ENCODE data around the gene EFCAB6. TPM values are rescaled to one million over a fixed set of nuclear protein-coding genes. Genes with fewer than 3 reads are reported as not detected.

The EFCAB6 gene
- total and polyA plus RNA-seq, 2 donors (not counting 1 experiment from before 2014, with no cell fraction given): 0.07 to 0.10 TPM

DNA sequence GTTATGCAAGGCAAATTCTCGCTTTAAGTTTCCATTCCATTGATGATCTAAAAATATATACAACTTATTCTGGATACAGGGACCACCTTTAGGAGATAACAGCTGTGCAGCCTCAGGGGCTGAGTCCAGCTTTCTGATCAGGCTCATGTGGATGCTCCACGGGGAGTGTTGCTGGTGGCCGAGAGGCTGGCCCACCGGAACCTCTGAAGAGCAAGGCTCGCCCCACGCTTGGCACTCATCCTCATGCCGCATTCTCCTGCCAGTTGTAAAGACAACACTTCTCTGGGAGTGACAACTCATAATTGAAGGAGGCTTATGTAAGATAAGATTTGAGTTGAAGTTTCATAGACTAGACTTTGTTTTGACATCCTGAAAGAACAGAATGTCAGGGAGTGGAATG is 276.8 kb downstream of the EFCAB6 start:
- no peak overlapping the region for H3K4me3 ChIP-seq (ENCODE audit: control extremely low read depth in 1 of 5, extremely low read depth in 1 of 5, insufficient read depth in 1 of 5, low read depth in 2 of 5, low read length in 4 of 5)
- H3K27ac ChIP-seq (ENCODE audit: low read length in 2 of 2): no peak overlapping the region
- peaks cover 18% of the 10 kb centered on the region for H3K27me3 Mint-ChIP-seq
- no peak overlapping the region for H3K4me2 ChIP-seq (replicated peaks; ENCODE audit: low read depth, low read length, poor library complexity, severe bottlenecking)
- H3K4me1 Mint-ChIP-seq: no peaks in the 10 kb centered on the region
- intact Hi-C loops (cut with micrococcal nuclease): no loop called here
- H3K9me3 Mint-ChIP-seq (ENCODE audit: insufficient read depth): no peaks in the 10 kb centered on the region
- no peaks in the 10 kb centered on the region for H3K79me2 ChIP-seq (ENCODE audit: control insufficient read depth, insufficient read depth, low read length)
- ChIA-PET CTCF (no interaction called here), POLR2A (no interaction called here)
- no peaks in the 10 kb centered on the region for H4K20me1 ChIP-seq (ENCODE audit: control insufficient read depth, insufficient read depth, low read length, poor library complexity, severe bottlenecking)
- DNase-seq (no peak), ATAC-seq (ENCODE audit: low read depth) (no peak)
- H2AFZ ChIP-seq (ENCODE audit: insufficient read depth, low read depth, low read length, poor library complexity, severe bottlenecking): no peak overlapping the region
- H3K9ac ChIP-seq (ENCODE audit: low read length): no peak overlapping the region
- WGBS (ENCODE audit: insufficient coverage): 100% methylated on average over 6 of the region's 7 CpGs
- no peak overlapping the region for H3K27ac Mint-ChIP-seq
- H3K4me1 ChIP-seq (ENCODE audit: control insufficient read depth in 2 of 2, insufficient read depth in 2 of 2, low read length in 2 of 2): no peaks in the 10 kb centered on the region
- TF ChIP-seq EZH2 (IDR thresholded peaks at IDR 0.05; ENCODE audit: borderline replicate concordance, insufficient read depth, low read depth, low read length, poor library complexity, severe bottlenecking): no peak
- H3K9me3 ChIP-seq (ENCODE audit: control extremely low read depth in 1 of 3, control insufficient read depth in 2 of 3, insufficient read depth in 1 of 3, low read length in 2 of 3): peaks cover 0 to 9% (median 0%) of the 10 kb centered on the region in 3 donors
- no peaks in the 10 kb centered on the region for H3K27me3 ChIP-seq (replicated peaks in 1 of 4; ENCODE audit: control extremely low read depth in 1 of 4, control insufficient read depth in 3 of 4, insufficient read depth in 4 of 4, low read length in 3 of 4)
- no peak overlapping the region for H3K4me3 Mint-ChIP-seq
- no peaks in the 10 kb centered on the region for H3K36me3 ChIP-seq (replicated peaks in 1 of 2; ENCODE audit: control extremely low read depth in 1 of 2, control insufficient read depth in 1 of 2, extremely low read depth in 1 of 2, insufficient read depth in 2 of 2, low read length in 1 of 2)

DNA sequence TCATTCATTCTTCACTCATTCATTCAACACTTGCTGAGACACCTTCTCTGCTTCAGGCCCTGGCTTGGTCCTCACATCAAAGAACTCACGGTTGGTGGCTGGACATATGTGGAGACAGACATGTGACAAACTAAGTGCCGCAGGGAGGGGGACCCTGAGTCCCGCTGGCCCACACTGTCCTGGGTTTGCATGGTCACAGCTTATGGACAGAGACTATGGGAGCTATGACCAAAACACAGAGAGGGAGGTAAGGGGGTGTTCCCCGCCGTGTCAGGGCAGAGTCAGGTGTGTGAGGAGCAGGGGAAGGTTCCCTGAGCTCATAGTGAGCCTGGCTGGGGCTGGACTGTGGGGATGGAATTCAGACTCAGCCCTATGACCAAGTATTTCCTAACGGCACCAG is 277.2 kb downstream of the EFCAB6 start:
- Histone ChIP-seq H4K20me1 (ENCODE audit: control insufficient read depth, insufficient read depth, low read length, poor library complexity, severe bottlenecking) (no peaks in the 10 kb centered on the region), H3K4me3 (ENCODE audit: control extremely low read depth in 1 of 5, extremely low read depth in 1 of 5, insufficient read depth in 1 of 5, low read depth in 2 of 5, low read length in 4 of 5) (no peak overlapping the region), H3K27ac (ENCODE audit: low read length in 2 of 2) (no peak overlapping the region), H3K36me3 (replicated peaks in 1 of 2; ENCODE audit: control extremely low read depth in 1 of 2, control insufficient read depth in 1 of 2, extremely low read depth in 1 of 2, insufficient read depth in 2 of 2, low read length in 1 of 2) (no peaks in the 10 kb centered on the region), H3K27me3 (replicated peaks in 1 of 4; ENCODE audit: control extremely low read depth in 1 of 4, control insufficient read depth in 3 of 4, insufficient read depth in 4 of 4, low read length in 3 of 4) (no peaks in the 10 kb centered on the region), H3K4me2 (replicated peaks; ENCODE audit: low read depth, low read length, poor library complexity, severe bottlenecking) (no peak overlapping the region), H3K9ac (ENCODE audit: low read length) (no peak overlapping the region), H3K79me2 (ENCODE audit: control insufficient read depth, insufficient read depth, low read length) (no peaks in the 10 kb centered on the region), H3K4me1 (ENCODE audit: control insufficient read depth in 2 of 2, insufficient read depth in 2 of 2, low read length in 2 of 2) (no peaks in the 10 kb centered on the region), H2AFZ (ENCODE audit: insufficient read depth, low read depth, low read length, poor library complexity, severe bottlenecking) (no peak overlapping the region), H3K9me3 (ENCODE audit: control extremely low read depth in 1 of 3, control insufficient read depth in 2 of 3, insufficient read depth in 1 of 3, low read length in 2 of 3) (peaks cover 0 to 9% (median 0%) of the 10 kb centered on the region in 3 donors)
- Mint-ChIP-seq H3K4me3 (no peak overlapping the region), H3K27ac (no peak overlapping the region), H3K9me3 (ENCODE audit: insufficient read depth) (no peaks in the 10 kb centered on the region), H3K4me1 (no peaks in the 10 kb centered on the region), H3K27me3 (peaks cover 18% of the 10 kb centered on the region)
- ATAC-seq (ENCODE audit: low read depth) (no peak), DNase-seq (no peak)
- ChIA-PET CTCF (no interaction called here), POLR2A (no interaction called here)
- TF ChIP-seq, protein P1, sequence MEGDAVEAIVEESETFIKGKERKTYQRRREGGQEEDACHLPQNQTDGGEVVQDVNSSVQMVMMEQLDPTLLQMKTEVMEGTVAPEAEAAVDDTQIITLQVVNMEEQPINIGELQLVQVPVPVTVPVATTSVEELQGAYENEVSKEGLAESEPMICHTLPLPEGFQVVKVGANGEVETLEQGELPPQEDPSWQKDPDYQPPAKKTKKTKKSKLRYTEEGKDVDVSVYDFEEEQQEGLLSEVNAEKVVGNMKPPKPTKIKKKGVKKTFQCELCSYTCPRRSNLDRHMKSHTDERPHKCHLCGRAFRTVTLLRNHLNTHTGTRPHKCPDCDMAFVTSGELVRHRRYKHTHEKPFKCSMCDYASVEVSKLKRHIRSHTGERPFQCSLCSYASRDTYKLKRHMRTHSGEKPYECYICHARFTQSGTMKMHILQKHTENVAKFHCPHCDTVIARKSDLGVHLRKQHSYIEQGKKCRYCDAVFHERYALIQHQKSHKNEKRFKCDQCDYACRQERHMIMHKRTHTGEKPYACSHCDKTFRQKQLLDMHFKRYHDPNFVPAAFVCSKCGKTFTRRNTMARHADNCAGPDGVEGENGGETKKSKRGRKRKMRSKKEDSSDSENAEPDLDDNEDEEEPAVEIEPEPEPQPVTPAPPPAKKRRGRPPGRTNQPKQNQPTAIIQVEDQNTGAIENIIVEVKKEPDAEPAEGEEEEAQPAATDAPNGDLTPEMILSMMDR (IDR thresholded peaks at IDR 0.05): no peak
- no peak for TF ChIP-seq EZH2 (IDR thresholded peaks at IDR 0.05; ENCODE audit: borderline replicate concordance, insufficient read depth, low read depth, low read length, poor library complexity, severe bottlenecking)
- WGBS (ENCODE audit: insufficient coverage): 92% methylated on average over 5 of the region's 6 CpGs
- intact Hi-C loops (cut with micrococcal nuclease): no loop called here
